Duodenal mucosa (tissue), 2 donors: ENCODE results near the gene MAP4K4.

ENCODE experiments used
- H3K27ac ChIP-seq: one replicate; pipeline ENCODE4 v1.7.0; 2013; ENCODE audit warnings: low read depth, low read length
- H3K27me3 ChIP-seq, 2 donors: one replicate each; pipeline ENCODE4 v1.7.0; 2013; ENCODE audit warnings: low read length in 2 of 2, control low read depth in 1 of 2; ENCODE audit not compliant: insufficient read depth in 2 of 2, control insufficient read depth in 1 of 2
- H3K36me3 ChIP-seq, 2 donors: one replicate each; pipeline ENCODE4 v1.7.0; 2013; ENCODE audit warnings: low read length in 2 of 2, control low read depth in 1 of 2; ENCODE audit not compliant: insufficient read depth in 2 of 2, control insufficient read depth in 1 of 2
- H3K4me1 ChIP-seq, 2 donors: one replicate each; pipeline ENCODE4 v1.7.0; 2013; ENCODE audit warnings: low read length in 2 of 2, control low read depth in 1 of 2; ENCODE audit not compliant: insufficient read depth in 2 of 2, control insufficient read depth in 1 of 2
- H3K4me3 ChIP-seq, 2 donors: one replicate each; pipeline ENCODE4 v1.7.0; 2013; ENCODE audit warnings: low read length in 2 of 2, low read depth in 1 of 2
- H3K9ac ChIP-seq, 2 donors: one replicate each; pipeline ENCODE4 v1.7.0; 2013; ENCODE audit warnings: low read length in 2 of 2, low read depth in 1 of 2
- H3K9me3 ChIP-seq, 2 donors: one replicate each; pipeline ENCODE4 v1.7.0; 2013; ENCODE audit warnings: low read length in 2 of 2, control low read depth in 1 of 2; ENCODE audit not compliant: control insufficient read depth in 1 of 2

MAP4K4 gene

DNA sequence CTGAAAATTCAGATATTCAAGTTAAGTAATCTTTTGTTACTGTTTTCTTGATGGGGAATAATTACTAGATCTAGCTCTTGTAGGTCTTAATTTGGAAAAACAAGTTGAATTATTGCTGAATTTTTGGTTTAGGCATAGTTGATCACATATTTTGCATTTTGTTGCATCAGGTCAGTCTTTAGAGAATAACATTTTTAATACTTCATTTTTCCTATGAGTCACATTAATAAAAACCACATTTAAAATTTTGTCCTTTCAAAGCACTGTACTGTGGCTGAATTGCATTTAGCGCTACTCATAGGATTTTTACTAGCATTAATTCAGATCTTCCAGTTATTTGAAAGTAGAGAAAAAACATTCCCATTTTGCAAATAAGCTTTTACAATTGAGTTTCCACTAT lies 23.2 kb downstream of the MAP4K4 start:
- Histone ChIP-seq H3K27me3 (no peaks in the 10 kb centered on the region), H3K9ac (no peak overlapping the region), H3K4me1 (peaks cover 0 to 3% of the 10 kb centered on the region in 2 donors), H3K36me3 (no peaks in the 10 kb centered on the region), H3K27ac (no peak overlapping the region), H3K4me3 (no peak overlapping the region), H3K9me3 (no peaks in the 10 kb centered on the region)

DNA sequence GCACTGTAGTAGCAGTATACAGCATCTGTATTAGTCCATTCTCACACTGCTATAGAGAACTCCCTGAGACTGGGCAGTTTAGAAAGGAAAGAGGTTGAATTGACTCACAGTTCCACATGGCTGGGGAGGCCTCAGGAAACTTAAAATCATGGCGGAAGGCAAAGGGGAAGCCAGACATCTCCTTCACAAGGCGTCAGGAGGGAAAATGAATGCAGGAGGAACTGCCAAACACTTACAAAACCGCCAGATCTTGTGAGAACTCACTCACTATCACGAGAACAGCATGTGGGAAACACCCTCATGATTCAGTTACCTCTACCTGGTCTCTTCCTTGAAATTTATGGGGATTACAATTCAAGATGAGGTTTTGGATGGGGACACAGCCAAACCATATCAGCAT lies 25.4 kb downstream of the MAP4K4 start:
- H3K4me3 ChIP-seq = no peak overlapping the region
- H3K9me3 ChIP-seq = no peaks in the 10 kb centered on the region
- H3K27ac ChIP-seq = no peak overlapping the region
- no peaks in the 10 kb centered on the region for H3K36me3 ChIP-seq
- H3K9ac ChIP-seq = no peak overlapping the region
- H3K4me1 ChIP-seq = peaks cover 0 to 3% of the 10 kb centered on the region in 2 donors
- H3K27me3 ChIP-seq = no peaks in the 10 kb centered on the region

DNA sequence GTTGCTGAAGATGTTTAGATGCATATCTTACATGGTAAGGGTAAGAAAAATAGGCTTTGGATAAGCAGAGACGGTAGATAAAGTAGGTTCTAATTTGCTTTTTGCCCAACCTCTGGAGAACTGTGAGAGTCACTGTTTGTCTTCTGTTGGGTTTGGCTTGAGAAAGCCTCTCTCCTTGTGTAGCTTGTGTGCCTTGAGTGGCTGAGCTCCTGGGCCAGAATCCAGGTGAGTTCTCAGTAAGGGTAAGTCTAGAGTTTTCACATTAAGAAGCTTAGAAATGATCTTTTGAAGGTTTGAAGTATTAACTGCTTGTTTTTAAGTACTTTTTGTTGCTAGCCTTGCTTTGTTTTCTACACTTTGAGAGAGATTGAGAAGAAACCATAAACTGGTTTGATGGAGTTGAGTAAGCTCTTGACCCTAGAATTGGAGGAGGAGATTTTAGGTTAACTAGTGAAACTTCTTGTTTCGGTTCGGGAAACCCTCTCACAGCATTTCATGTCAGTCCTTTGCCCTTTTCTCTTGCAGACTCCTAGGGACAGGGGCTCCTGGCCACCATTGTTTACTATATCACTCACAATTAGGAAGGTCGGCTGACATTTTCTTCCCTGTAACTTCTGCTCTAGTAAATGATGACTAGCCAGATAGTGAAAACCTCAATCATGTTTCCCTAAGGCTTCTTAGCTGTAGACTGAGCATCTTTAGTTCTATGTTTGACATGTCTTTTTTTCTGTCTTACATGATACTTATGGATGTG lies 26.0 kb downstream of the MAP4K4 start:
- peaks cover 0 to 3% of the 10 kb centered on the region in 2 donors for H3K4me1 ChIP-seq
- H3K36me3 ChIP-seq = no peaks in the 10 kb centered on the region
- no peaks in the 10 kb centered on the region for H3K9me3 ChIP-seq
- H3K4me3 ChIP-seq = no peak overlapping the region
- no peak overlapping the region for H3K27ac ChIP-seq
- no peak overlapping the region for H3K9ac ChIP-seq
- H3K27me3 ChIP-seq = no peaks in the 10 kb centered on the region

DNA sequence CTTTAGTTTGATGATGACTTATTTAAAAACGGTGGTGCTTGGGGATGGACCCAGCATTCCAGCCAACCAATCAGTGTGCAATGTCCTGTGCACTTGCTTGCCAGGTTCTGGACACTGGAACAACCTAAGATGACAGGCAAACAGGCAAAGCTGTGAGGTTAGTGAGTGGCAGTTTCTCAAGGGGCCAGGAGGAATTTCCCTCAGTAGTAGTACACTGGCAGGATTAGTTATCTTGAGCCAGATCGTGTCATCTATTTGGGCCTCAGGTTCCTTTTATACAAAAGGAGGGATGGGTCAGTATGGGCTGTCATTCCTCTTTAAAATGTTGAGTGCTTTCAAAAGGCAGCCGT lies 26.6 kb downstream of the MAP4K4 start:
- H3K4me1 ChIP-seq = peaks cover 0 to 3% of the 10 kb centered on the region in 2 donors
- H3K9me3 ChIP-seq = no peaks in the 10 kb centered on the region
- H3K4me3 ChIP-seq = no peak overlapping the region
- H3K36me3 ChIP-seq = no peaks in the 10 kb centered on the region
- H3K27ac ChIP-seq = no peak overlapping the region
- no peaks in the 10 kb centered on the region for H3K27me3 ChIP-seq
- no peak overlapping the region for H3K9ac ChIP-seq

DNA sequence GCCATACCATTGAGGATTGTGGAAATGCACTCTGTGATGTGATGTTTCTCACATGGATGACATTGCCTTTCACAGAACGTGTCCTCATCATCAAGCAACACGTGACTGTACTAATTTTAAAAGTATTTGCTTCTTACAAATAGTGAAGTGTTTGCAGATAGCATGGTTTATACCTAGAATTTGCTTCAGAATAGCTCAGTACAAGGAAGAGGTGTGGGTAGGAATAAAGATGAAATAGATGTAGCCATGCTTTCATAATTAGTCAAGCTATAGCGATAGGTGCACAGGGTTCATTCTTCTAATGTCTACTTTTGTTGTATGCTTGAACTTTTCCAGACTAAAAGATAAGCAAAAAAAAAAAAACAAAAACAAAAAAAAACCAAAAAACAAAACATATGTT lies 27.5 kb downstream of the MAP4K4 start:
- Histone ChIP-seq H3K27me3 (no peaks in the 10 kb centered on the region), H3K36me3 (no peaks in the 10 kb centered on the region), H3K9me3 (no peaks in the 10 kb centered on the region), H3K27ac (no peak overlapping the region), H3K4me1 (peaks cover 0 to 3% of the 10 kb centered on the region in 2 donors), H3K4me3 (no peak overlapping the region), H3K9ac (no peak overlapping the region)

DNA sequence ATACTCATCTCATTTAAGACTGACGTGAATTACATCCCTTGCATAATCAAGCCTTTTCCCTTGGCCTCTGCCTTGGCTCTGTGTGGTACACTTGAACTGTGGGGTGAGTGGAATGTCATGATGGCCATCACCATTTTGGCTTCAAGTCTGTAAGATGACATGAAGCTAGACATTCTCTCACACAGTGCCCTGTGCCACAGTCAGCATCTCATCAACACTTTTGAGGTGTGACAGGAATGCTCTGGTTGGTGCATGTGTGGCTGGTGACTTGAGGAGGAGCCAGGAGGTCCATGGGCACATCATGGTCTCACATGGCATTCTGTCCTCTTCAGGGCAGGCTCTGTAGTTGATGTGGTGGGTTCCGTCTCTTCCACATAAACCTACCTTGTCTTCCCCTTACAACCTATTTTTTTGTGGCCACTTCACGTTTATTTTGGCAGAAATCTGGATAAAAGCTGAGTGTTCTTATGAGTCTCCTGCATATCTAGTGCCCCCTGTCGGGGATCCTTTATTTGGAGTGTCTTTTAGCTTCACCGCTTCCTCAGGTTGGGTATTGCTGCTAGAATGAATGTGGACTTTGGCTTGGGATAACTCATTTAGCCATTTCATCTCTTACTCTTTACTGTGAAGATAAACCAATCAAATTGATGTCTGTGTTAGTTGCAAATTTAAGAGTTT lies 28.1 kb downstream of the MAP4K4 start:
- Histone ChIP-seq H3K9ac (no peak overlapping the region), H3K4me3 (no peak overlapping the region), H3K27me3 (no peaks in the 10 kb centered on the region), H3K36me3 (no peaks in the 10 kb centered on the region), H3K27ac (no peak overlapping the region), H3K4me1 (peaks cover 0 to 3% of the 10 kb centered on the region in 2 donors), H3K9me3 (no peaks in the 10 kb centered on the region)

DNA sequence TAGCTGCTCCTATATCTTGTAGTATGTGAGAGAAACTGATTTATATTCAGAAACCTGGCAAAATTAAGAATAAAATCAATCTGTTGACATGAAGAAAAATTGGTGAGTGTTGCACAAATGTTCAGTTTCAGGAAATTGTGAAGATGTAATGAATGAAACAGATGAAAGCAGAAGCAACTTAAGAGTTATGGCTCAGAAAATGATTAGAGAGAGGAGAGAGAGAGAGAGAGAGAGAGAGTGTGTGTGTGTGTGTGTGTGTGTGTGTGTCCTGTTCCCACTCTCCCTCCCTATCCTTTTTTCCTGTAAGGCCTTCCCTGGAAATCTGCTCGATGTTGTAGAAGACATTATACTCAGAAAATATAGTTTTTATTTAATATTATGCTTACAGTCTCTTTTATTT lies 31.4 kb downstream of the MAP4K4 start:
- Histone ChIP-seq H3K4me1 (peaks cover 0 to 9% of the 10 kb centered on the region in 2 donors), H3K4me3 (no peak overlapping the region), H3K36me3 (no peaks in the 10 kb centered on the region), H3K9me3 (no peaks in the 10 kb centered on the region), H3K27ac (no peak overlapping the region), H3K9ac (no peak overlapping the region), H3K27me3 (no peaks in the 10 kb centered on the region)

DNA sequence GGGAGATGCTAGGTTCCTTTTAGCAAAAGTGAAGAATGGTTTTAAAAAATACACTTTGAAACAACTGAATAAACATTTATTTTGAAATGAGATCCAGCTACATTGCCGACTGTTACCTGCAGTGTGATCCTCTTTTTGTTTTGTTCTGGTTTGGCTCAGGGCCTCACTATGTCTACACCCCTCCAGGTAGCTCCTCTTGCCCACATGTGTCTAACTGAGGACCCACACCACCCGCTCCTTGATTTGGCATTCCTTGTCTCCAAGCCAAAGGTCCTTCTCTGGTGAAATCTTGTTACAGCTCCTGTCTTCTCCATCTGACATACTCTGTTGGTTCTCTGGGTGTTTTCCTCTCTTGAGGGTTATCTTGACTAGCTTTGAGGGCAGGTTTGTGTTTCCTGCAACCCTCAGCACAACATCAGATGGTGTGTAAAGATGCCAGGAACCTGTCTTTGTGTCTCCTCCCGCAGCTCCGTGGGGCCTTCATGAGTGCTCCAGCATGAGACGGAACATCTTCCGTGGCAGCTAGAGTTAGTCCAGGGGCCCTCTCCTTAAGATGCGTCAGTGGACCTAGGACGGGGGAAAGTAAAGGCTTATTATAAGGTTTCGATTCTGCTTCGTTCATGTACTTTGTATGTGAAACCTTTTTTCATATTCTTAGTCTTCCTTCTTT lies 32.1 kb downstream of the MAP4K4 start:
- Histone ChIP-seq H3K27me3 (no peaks in the 10 kb centered on the region), H3K9ac (no peak overlapping the region), H3K4me1 (peaks cover 0 to 9% of the 10 kb centered on the region in 2 donors), H3K4me3 (no peak overlapping the region), H3K36me3 (no peaks in the 10 kb centered on the region), H3K9me3 (no peaks in the 10 kb centered on the region), H3K27ac (no peak overlapping the region)

DNA sequence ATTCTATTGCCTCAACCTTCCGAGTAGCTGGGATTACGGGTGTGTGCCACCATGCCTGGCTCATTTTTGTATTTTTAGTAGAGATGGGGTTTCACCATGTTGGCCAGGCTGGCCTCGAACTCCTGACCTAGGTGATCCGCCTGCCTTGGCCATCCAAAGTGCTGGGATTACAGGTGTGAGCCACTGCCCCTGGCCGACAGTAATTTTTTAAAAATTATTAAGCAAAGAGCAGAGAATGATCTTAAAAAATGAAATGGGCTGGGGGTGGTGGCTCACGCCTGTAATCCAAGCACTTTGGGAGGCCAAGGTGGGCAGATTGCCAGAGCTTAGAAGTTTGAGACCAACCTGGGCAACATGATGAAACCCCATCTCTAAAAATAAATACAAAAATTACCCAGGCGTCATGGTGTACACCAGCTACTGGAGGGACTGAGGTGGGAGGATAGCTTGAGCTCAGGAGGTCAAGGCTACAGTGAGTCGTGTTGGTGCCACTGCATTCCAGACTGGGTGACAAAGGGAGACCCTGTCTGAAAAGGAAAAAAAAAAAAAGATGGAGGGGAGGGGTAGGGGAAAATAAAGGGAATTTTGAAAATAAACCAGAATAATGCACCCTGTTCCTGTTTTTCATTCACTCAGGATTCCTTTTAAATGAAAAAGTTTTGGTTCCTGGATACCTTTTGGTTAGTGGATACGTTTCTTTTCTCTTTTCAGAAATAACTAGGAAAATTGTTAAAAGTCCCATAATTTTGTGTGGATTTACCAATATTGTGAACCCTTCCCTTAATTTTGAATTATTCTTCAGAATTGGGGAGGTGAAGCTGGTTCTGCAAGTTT lies 33.9 kb downstream of the MAP4K4 start:
- peaks cover 0 to 21% of the 10 kb centered on the region in 2 donors for H3K4me1 ChIP-seq
- no peaks in the 10 kb centered on the region for H3K36me3 ChIP-seq
- no peaks in the 10 kb centered on the region for H3K27me3 ChIP-seq
- H3K4me3 ChIP-seq = no peak overlapping the region
- H3K9ac ChIP-seq = no peak overlapping the region
- no peaks in the 10 kb centered on the region for H3K9me3 ChIP-seq
- no peak overlapping the region for H3K27ac ChIP-seq
